Activated CD8-positive, alpha-beta memory T cell treated with anti-CD3 and anti-CD28 coated beads, Interleukin-2, amount 10 ng/mL, durations not matched to agents 7 days and 5 days (primary cell): Measurements from ENCODE around the gene KATNAL1. TPM values are rescaled to one million over a fixed set of nuclear protein-coding genes. Genes with fewer than 3 reads are reported as not detected.

Experiments used
- ATAC-seq: fragments of 150-1000 bp; cut with Tn5 transposase; one replicate; pipeline ENCODE4 v1.10.0; 2021; ENCODE audit warnings: moderate library complexity
- CTCF ChIA-PET: fragments of 350-600 bp; sonication (Branson Sonifier 250); formaldehyde crosslinking; loops from one replicate; lab custom pipeline; 2021; ENCODE audit warnings: antibody characterized with exemption; lab: Charles Lee
- DNase-seq: peaks from one replicate; pipeline ENCODE4 v3.0.0-alpha.2; 2020
- H3K27ac Mint-ChIP-seq: one replicate; pipeline ENCODE4 v1.8.0; 2021; ENCODE audit warnings: mild to moderate bottlenecking, mixed read lengths
- H3K27me3 Mint-ChIP-seq: one replicate; pipeline ENCODE4 v1.8.0; 2021; ENCODE audit warnings: mixed read lengths
- H3K36me3 Mint-ChIP-seq: one replicate; pipeline ENCODE4 v1.8.0; 2021; ENCODE audit warnings: mild to moderate bottlenecking, mixed read lengths
- H3K4me1 Mint-ChIP-seq: one replicate; pipeline ENCODE4 v1.8.0; 2021; ENCODE audit warnings: mixed read lengths
- H3K4me3 Mint-ChIP-seq: one replicate; pipeline ENCODE4 v1.8.0; 2021; ENCODE audit warnings: mild to moderate bottlenecking, moderate library complexity, mixed read lengths
- H3K9me3 Mint-ChIP-seq: one replicate; pipeline ENCODE4 v1.8.0; 2022; ENCODE audit warnings: low read depth, mixed read lengths
- total RNA-seq, 2 experiments: library from RNA; stranded (reverse); gene quantifications; one replicate each; pipeline ENCODE4 v1.2.3, GENCODE V29; 2021

KATNAL1 gene
- 10 to 100 TPM; 24.6 to 38.2 TPM for total RNA-seq

- peak within 1 kb of the TSS; percentile 86 for H3K4me3 Mint-ChIP-seq
- CTCF ChIA-PET: interaction anchor here (0.7 to 2.0 kb wide), 9 partner anchors 10 to 175 kb away, joined by 3 to 9 read pairs (median 3); no protein-coding TSS in a partner anchor
- peak; percentile 75 for ATAC-seq
- peaks cover 3% of the 10 kb centered on the region for H3K36me3 Mint-ChIP-seq
- peak; percentile 85 for DNase-seq
- peaks cover 41% of the 10 kb centered on the region for H3K4me1 Mint-ChIP-seq
- H3K27ac Mint-ChIP-seq: peak within 1 kb of the TSS; percentile 89
- no peaks in the 10 kb centered on the region for H3K9me3 Mint-ChIP-seq
- H3K27me3 Mint-ChIP-seq: no peaks in the 10 kb centered on the region
These were observed at the start of gene KATNAL1 for GRCh38 chr13:30307194-30307970. TSS of gene KATNAL1 (minus strand) at chr13:30307551. CDS start at chr13:30283777, 23,774 bp downstream.

GRCh38 chr13:30355839-30356238, 48.5 kb upstream of the KATNAL1 start:
- Mint-ChIP-seq H3K4me1 (peaks cover 11% of the 10 kb centered on the region), H3K9me3 (peaks cover 4% of the 10 kb centered on the region), H3K27ac (no peak overlapping the region), H3K4me3 (no peak overlapping the region), H3K36me3 (peaks cover 43% of the 10 kb centered on the region), H3K27me3 (no peaks in the 10 kb centered on the region)
- DNase-seq (no peak), ATAC-seq (no peak)
- CTCF ChIA-PET: interaction anchor here (1.0 to 2.0 kb wide), 6 partner anchors 10 to 75 kb away, joined by 3 to 5 read pairs (median 4); no protein-coding TSS in a partner anchor

GRCh38 chr13:30355384-30355699, 48.0 kb upstream of the KATNAL1 start:
- peak; percentile 54 for DNase-seq
- CTCF ChIA-PET: interaction anchor here (1.0 to 2.0 kb wide), 6 partner anchors 9 to 76 kb away, joined by 3 to 5 read pairs (median 4); no protein-coding TSS in a partner anchor
- no peaks in the 10 kb centered on the region for H3K27me3 Mint-ChIP-seq
- H3K9me3 Mint-ChIP-seq: peaks cover 4% of the 10 kb centered on the region
- H3K27ac Mint-ChIP-seq: no peak overlapping the region
- H3K4me1 Mint-ChIP-seq: peaks cover 11% of the 10 kb centered on the region
- ATAC-seq: peak; percentile 76
- no peak overlapping the region for H3K4me3 Mint-ChIP-seq
- H3K36me3 Mint-ChIP-seq: peaks cover 40% of the 10 kb centered on the region

- H3K27ac Mint-ChIP-seq: no peak overlapping the region
- H3K4me1 Mint-ChIP-seq: peaks cover 11% of the 10 kb centered on the region
- CTCF ChIA-PET: interaction anchor here (1.0 to 2.0 kb wide), 8 partner anchors 8 to 222 kb away, joined by 3 to 5 read pairs (median 4); no protein-coding TSS in a partner anchor
- no peak overlapping the region for H3K4me3 Mint-ChIP-seq
- peaks cover 40% of the 10 kb centered on the region for H3K36me3 Mint-ChIP-seq
- H3K9me3 Mint-ChIP-seq: peaks cover 4% of the 10 kb centered on the region
- no peaks in the 10 kb centered on the region for H3K27me3 Mint-ChIP-seq
- ATAC-seq: no peak
- DNase-seq: no peak
These were observed 47.4 kb upstream of the KATNAL1 start for GRCh38 chr13:30354493-30355383.

- Mint-ChIP-seq H3K27me3 (no peaks in the 10 kb centered on the region), H3K4me1 (peaks cover 11% of the 10 kb centered on the region), H3K4me3 (no peak overlapping the region), H3K36me3 (peaks cover 41% of the 10 kb centered on the region), H3K27ac (no peak overlapping the region), H3K9me3 (peaks cover 4% of the 10 kb centered on the region)
- DNase-seq: no peak
- ATAC-seq: no peak
- CTCF ChIA-PET: interaction anchor here (1.1 to 2.0 kb wide), 5 partner anchors 7 to 221 kb away, joined by 3 to 5 read pairs (median 3); no protein-coding TSS in a partner anchor
These were observed 46.3 kb upstream of the KATNAL1 start for GRCh38 chr13:30353471-30354215.

- no peaks in the 10 kb centered on the region for H3K27me3 Mint-ChIP-seq
- ATAC-seq (no peak), DNase-seq (no peak)
- H3K4me3 Mint-ChIP-seq: no peak overlapping the region
- CTCF ChIA-PET: interaction anchor here (1.1 to 1.8 kb wide), 3 partner anchors 13 to 21 kb away, joined by 3 to 5 read pairs (median 3); no protein-coding TSS in a partner anchor
- no peak overlapping the region for H3K27ac Mint-ChIP-seq
- H3K9me3 Mint-ChIP-seq: peaks cover 4% of the 10 kb centered on the region
- peaks cover 14% of the 10 kb centered on the region for H3K4me1 Mint-ChIP-seq
- H3K36me3 Mint-ChIP-seq: peaks cover 41% of the 10 kb centered on the region
These were observed 45.7 kb upstream of the KATNAL1 start for GRCh38 chr13:30353060-30353459.

- no peak overlapping the region for H3K27ac Mint-ChIP-seq
- peaks cover 22% of the 10 kb centered on the region for H3K4me1 Mint-ChIP-seq
- peaks cover 44% of the 10 kb centered on the region for H3K36me3 Mint-ChIP-seq
- no peak overlapping the region for H3K4me3 Mint-ChIP-seq
- CTCF ChIA-PET: interaction anchor here (1.0 to 1.4 kb wide), 4 partner anchors 9 to 229 kb away, joined by 3 to 4 read pairs (median 4); no protein-coding TSS in a partner anchor
- DNase-seq: no peak
- peaks cover 7% of the 10 kb centered on the region for H3K9me3 Mint-ChIP-seq
- no peaks in the 10 kb centered on the region for H3K27me3 Mint-ChIP-seq
- ATAC-seq: no peak
These were observed 44.8 kb upstream of the KATNAL1 start for GRCh38 chr13:30352121-30352520.

- H3K4me3 Mint-ChIP-seq: peak overlapping the region; percentile 41
- peaks cover 34% of the 10 kb centered on the region for H3K4me1 Mint-ChIP-seq
- ATAC-seq (peak; percentile 71), DNase-seq (peak; percentile 45)
- CTCF ChIA-PET: interaction anchor here (0.5 to 2.8 kb wide), 9 partner anchors 8 to 224 kb away, joined by 3 to 12 read pairs (median 3); no protein-coding TSS in a partner anchor
- H3K36me3 Mint-ChIP-seq: peaks cover 45% of the 10 kb centered on the region
- H3K27me3 Mint-ChIP-seq: no peaks in the 10 kb centered on the region
- H3K27ac Mint-ChIP-seq: peak overlapping the region; percentile 77
- peaks cover 3% of the 10 kb centered on the region for H3K9me3 Mint-ChIP-seq
These were observed 39.4 kb upstream of the KATNAL1 start for GRCh38 chr13:30346789-30347167.

- CTCF ChIA-PET: interaction anchor here (0.5 to 2.8 kb wide), 12 partner anchors 9 to 225 kb away, joined by 3 to 12 read pairs (median 3); no protein-coding TSS in a partner anchor
These were observed 38.9 kb upstream of the KATNAL1 start for GRCh38 chr13:30346153-30346788.

GRCh38 chr13:30345426-30346100, 38.2 kb upstream of the KATNAL1 start:
- Mint-ChIP-seq H3K9me3 (peaks cover 3% of the 10 kb centered on the region), H3K4me1 (peaks cover 34% of the 10 kb centered on the region), H3K4me3 (no peak overlapping the region), H3K27me3 (no peaks in the 10 kb centered on the region), H3K27ac (peak overlapping the region; percentile 29), H3K36me3 (peaks cover 45% of the 10 kb centered on the region)
- CTCF ChIA-PET: interaction anchor here (1.1 to 2.8 kb wide), 8 partner anchors 9 to 219 kb away, joined by 3 to 12 read pairs (median 4); no protein-coding TSS in a partner anchor
- DNase-seq (no peak), ATAC-seq (no peak)

More at GRCh38 chr13:30346153-30346788, 38.9 kb upstream of the KATNAL1 start:
- H3K36me3 Mint-ChIP-seq: peaks cover 45% of the 10 kb centered on the region
- H3K4me3 Mint-ChIP-seq: peak overlapping the region; percentile 41
- H3K27ac Mint-ChIP-seq: peak overlapping the region; percentile 77
- no peaks in the 10 kb centered on the region for H3K27me3 Mint-ChIP-seq
- peaks cover 34% of the 10 kb centered on the region for H3K4me1 Mint-ChIP-seq
- DNase-seq (peak; percentile 93), ATAC-seq (peak; percentile 91)
- peaks cover 3% of the 10 kb centered on the region for H3K9me3 Mint-ChIP-seq

- H3K4me1 Mint-ChIP-seq: peaks cover 22% of the 10 kb centered on the region
- no peak overlapping the region for H3K27ac Mint-ChIP-seq
- no peak overlapping the region for H3K4me3 Mint-ChIP-seq
- no peaks in the 10 kb centered on the region for H3K9me3 Mint-ChIP-seq
- CTCF ChIA-PET: interaction anchor here (1.3 to 1.4 kb wide), 2 partner anchors 9 to 209 kb away, joined by 3 to 4 read pairs; no protein-coding TSS in a partner anchor
- no peak for ATAC-seq
- H3K27me3 Mint-ChIP-seq: no peaks in the 10 kb centered on the region
- DNase-seq: no peak
- peaks cover 28% of the 10 kb centered on the region for H3K36me3 Mint-ChIP-seq
These were observed 34.6 kb upstream of the KATNAL1 start for GRCh38 chr13:30341815-30342570.
